Activated T-helper 9 cell treated with anti-CD3 and anti-CD28 coated beads, Interleukin-2, amount 50 U/mL, for 16 hours (primary cell): ENCODE results near the gene RPS3.

Experiments
- DNase-seq: peaks from one replicate; pipeline ENCODE4 v3.0.0-alpha.2; 2020; ENCODE audit warnings: low read depth

The RPS3 gene

DNA sequence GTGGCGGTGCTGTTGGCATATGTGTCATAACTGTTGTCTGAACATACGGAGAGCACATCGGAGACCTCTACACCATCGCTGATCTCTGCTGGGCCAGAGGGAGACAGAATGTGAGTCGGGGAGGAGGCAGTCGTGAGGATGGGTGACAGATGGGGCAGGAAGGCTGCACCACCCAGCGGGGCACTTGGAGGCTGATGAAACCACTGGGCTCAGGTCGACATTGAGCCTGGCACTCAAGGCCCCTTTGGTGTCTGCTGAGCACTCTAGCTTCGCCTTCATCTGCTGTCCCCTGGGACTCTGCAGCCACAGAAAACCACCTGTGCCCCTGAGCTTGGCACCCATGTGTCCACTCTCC lies 36.2 kb downstream of the RPS3 start:
- DNase-seq, result no peak

DNA sequence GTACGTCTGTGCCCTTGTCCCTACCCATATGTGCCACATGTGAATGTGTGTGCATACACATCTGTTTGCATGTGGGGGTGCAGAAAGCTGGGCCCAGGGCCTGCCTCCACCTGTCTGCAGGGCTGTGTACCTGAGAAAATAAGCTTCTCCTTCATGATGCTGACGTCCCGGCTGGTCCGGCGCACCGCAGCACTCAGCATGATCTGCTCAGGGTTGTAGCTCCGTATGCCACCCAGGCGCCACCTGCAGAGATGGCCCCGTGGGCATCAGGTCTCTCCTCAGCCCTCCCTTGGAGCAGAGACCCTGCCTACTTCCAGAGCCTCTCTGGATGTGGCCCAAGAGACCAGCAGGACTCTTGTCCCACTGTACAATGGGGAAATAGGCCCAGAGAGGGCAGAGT lies 37.5 kb downstream of the RPS3 start:
- no peak for DNase-seq

DNA sequence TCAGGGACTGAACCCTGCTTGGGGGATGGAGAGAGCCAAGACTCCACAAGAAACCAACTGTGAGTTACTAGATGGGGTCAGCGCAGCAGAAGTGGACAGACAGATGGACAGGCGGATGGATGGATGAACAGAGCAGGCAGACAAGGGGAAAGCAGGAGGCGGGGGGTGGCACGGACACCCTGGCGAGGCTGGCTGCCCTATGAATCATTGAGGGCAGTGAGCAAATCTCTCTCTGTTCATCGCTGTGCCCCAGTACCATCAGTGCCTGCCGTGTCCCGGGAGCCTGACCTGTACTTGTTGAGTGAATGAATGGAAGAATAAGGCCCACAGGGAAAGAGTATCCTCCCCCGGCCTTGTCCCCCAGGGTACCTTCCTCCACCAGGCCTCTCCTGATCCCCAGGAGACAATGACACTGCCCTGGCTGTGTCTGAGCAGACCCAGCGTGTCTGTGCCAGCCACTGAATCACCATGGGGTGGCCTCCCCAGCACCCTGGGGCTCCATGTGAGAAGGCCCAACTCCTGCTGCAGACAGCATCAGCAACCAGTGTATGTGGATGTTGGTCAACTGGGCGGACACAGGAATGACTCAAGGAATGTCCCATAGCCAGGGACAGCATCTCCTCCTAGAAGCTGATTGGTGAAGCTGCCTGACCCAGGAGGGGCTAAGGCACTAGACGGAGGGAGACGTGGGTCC lies 38.8 kb downstream of the RPS3 start:
- no peak for DNase-seq

DNA sequence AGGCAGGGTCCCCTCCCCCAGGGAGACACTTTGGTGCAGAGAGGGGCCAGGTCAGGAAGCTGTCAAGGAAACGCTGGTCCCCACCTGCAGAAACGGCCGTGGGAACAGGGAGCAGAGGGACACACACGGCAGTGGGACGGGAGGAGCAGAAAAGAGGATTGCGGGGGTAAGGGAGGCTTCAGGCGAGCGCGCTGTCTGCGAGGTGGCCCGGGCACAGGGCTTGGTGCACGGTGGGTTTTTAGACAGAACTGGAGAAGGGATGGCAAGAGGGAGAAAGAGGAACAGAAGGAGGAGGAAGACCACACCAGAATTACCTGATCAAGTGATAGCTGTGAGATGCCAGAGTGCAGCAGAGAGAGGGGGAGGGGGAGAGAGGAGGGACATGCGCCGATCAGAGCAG lies 39.7 kb downstream of the RPS3 start:
- no peak for DNase-seq

DNA sequence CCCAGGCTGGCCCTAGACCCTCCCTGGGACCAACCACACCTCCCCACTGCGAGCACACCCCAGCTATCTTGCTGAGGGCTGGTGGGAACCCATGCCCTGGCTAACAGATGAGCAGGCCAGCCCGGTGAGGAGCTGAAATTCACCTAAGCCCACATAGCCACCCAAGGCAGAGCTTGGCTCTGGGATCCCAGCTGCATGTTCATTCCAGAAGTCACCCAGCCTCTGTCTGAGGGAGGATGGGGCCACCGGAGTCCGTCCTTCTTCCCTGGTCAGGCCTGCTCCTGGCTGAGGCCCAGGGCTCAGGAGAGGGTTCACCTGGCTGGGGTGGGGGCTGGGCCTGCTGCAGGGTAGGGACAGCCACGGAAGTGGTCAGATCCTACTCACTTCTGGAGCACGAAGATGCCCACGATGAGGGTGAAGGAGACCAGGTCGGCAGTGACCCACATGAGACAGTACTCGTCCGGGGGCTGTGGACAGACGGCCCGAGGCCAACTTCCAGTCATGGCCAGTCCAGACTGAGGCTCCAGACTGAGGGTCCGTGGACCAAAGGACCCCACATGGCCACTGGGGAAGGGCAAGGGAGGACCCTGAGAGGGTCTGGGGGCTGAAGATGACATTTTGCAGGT lies 40.3 kb downstream of the RPS3 start:
- DNase-seq, result no peak

DNA sequence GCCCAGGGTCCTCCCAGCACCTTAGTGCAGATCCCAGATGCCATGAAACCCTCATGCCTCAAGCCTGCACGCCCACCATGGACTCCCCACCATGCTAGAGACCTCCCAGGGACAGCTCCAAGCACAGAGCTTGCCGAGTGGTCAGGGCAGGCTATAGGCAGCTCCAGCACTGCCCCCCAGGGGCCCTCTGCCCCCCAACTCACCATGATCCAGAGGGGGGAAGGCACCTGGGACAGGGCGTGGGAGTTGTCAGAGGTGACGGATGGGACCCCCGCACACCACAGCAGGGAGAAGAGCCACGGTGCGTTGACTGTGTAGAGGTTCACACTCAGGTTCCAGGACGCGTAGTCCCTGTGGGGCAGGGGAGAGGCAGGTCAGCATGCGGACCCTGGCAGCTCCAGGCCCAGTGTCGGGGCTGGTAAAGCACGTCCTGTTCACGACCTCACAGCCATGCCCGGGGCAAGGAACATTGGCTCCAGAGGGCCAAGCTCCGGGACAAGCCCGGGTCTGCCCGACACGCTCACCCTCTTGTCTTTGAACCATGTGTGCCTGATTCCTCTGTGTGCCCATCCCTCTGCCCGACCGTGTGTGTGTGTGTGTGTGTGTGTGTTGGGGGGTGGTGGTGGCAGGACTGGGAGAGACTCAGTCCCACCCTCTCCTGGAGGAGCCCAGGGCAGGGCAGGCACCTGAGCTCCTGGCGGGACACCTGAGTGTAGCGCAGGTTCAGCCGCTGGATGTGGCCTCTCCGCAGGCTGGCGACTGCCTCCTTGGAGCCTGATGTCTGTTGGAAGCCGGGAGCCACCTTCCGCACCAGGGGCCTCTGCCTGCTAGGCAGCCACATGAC lies 41.9 kb downstream of the RPS3 start:
- no peak for DNase-seq

DNA sequence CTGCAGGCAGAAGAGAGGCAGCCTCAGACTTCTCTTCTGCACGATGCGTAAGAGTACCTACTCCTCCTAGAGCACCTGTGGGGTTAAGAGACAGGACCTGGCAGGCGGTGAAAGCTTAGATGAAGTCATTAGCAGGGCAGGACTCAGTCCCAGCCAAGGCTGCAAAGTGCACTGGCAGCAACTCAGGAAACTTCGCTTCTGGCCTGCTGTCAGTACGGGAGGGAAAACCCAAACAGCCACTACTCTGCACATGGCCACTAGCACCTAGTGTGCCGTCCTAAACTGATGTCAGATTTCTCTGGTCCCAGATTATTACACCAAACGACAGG lies 42.5 kb downstream of the RPS3 start:
- no peak for DNase-seq

DNA sequence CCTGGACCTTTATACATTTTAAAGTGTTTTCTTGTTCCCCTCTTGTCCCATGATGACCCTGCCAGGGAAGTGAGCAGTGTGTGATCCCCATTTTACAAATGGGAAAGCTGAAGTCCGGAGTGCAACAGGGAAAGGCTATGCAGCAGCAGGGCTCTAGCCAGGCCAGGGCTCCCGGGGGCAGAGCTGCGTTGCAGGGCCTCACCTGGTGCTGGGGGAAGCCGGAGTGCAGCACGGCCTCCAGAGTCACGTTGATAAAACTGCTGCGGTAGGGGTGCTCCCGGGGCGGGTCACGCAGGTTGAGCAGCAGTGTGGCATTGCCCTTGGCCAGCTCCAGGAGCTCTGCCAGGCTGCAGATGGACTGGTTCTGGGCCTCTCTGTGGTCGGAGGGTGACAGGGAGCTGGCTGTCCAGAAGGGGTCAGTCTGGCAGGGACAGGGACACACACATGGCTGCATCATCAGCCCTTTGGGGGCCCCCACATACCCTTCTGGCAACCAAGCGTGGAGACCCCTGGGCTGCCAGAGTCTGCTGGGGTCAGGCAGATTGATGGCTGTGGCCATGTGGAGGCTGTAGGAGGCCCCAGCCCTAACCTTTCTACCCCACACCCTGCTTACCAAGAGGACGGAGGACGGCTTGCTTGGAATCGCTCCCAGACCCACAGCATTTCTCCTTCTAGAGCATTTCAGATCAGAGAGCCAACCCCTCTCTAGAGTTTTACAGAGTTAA lies 43.0 kb downstream of the RPS3 start:
- no peak for DNase-seq

DNA sequence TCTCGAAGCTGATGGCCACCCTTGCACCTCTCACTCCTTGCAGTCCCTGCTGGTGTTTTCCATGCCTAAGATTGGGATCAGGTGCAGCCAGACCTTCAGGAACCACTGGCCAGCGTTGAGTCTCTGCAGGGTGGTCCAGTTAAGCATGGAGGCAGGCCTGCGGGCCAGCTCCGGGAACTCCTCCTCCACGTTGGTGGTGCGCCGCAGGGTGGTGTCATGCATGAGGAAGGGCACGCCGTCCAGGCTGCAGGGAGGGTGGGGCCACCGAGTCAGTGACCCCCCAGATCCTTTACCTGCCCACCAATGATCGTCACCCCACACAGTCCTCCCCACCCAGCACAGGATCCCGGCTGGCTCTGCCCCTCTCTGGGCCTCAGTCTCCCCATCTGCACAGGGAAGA lies 43.7 kb downstream of the RPS3 start:
- no peak for DNase-seq

DNA sequence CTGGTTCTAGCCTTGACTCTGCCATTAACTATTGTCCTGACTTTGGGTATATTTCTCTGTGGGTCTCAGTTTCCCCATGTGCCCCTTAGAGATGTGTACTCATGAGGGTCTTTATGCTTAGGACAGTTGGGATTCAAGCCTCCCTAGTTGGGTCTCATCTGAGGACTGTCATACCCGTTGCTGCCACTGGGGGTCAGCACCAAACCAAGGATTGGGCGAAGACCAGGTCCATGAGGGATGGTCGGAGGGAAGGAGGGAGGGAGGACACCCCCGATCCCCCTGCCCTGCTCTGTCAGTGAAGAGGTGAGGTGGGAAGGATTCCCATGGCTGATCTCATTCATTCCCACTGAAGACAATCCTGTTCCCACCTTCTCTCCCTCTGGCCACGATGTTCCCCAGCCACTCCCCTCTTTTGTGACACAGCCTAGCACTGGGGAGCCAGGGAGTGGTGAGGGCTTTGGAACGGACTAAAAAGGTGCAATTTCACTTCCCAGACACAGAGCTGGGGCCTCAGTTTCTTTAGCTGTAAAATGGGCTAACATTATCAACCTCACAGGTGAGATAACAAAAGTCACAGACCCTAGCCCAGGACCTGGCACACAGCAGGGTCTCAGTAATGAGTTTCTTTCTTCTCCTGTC lies 46.1 kb downstream of the RPS3 start:
- DNase-seq, result peak; percentile 61

DNA sequence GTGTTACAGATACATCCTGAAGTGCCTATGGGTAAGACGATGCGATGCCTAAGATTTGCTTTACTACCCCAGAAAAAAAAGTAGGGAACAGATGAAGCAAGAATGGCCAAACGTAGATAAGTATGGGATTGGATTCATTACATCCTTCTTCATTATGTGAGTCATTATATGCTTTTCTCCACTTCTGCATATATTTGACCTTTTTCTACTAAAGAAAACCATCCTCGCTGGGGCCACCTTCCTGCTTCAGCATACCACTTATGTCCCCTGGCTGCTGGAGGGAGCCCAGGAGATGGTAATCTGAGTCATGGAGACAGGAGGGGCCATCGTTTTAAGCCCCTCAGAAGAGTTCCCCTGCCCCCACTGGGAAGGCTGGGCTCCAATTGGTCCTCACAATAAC lies 48.1 kb downstream of the RPS3 start:
- no peak for DNase-seq

DNA sequence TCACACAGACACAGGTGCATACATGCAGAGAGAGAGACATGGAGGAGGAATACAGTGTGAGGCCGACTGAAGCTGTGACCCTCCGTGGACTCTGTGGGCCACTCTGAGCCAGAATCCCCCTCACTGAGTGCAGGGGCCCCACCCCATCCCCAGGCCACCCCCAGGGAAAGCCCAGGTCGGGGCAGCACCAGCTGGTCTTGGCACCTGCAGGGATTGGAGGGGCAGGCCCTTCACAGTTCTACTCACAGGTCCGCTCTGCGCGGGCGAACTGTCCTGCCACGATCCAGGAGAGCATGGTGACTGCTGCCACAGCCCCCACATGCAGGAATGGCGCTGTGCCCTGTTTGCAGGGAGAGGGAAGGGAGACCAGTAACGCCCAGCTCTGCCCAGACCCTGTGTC lies 50.0 kb downstream of the RPS3 start:
- DNase-seq, result no peak

DNA sequence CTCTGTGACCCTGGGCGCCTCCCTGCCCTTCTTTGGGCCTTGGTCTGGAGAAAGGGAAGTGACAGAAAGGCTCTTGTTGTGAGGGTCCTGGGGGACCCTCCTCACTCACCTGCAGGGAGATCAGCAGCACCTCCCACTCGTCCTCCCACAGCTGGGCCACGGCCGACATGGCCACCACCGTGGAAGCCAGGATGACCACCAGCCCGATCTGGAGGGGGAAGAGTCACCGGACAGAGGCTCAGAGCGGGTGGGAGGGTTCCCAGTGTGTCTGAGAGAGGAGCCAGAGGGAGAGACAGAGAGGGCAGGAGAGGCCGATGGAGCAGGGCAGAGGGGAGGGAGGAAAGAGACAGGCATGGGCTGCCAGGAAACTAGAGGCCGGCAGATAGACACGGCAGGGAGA lies 50.5 kb downstream of the RPS3 start:
- DNase-seq, result no peak

DNA sequence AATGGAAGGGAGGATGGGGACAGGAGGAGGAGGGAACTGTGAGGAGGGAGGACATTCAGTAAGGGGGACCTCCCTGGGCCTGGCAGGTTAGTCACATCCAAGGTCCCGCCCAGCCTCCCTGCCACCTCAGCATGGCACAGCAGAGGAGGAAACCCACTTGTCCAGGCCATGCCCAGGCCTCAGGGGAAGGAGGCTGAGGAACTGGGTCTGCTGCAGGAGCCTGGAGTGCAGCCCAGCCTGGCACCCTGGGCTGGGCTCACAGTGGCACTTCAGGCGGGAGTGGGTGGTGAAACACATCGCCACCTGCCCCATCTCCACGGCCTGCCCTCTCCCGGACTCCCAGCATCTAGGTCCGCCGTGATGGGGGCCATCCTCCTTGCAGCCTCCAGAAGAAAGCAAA lies 50.9 kb downstream of the RPS3 start:
- DNase-seq, result no peak

DNA sequence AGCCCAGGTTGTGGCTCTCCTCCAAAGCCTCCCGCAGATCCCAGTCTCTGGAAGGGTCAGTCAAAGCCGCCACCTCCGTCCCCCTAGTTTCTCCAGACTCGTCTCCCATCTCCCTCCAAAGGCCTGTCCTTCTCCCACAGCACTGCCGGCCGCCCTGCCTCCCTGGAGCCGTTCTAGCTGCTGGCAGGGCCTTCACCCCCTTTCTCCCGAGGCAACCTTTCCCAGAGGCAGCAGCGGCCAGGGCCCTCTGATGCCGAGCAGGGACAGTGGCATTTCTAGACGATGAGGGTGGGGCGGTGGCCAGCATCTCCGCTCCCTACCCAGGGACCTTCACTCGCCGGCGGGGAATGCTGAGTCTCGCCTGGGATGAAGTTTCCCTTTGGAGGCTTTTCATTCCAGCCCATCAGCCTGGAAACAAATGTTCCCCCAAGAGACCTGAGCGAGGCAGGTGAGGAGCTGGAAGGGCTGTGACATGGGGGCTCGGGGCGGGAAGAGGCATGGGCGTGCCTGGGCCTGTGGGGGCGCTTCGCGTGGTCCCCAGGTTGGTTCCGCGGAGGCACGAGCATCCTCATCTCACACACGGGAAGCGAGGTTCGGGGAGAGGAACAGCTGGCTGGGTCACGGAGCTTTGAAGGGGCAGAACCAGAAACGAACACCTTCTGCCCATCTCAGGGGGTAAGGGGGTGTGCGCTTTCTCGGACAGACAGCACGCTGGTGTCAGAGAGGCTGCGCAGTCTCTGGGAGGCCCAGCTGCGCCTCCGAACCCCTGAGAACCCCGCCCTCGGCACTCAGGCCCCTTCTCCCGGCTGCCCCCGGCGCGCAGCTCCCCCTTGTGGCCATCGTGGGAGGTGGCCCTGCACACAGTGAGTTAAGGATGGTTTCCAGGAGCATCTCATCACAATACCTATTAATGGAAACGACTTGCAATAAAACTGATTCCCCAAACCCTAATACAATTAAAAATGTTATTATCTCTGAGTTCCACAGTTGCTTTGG lies 51.8 kb downstream of the RPS3 start:
- peak; percentile 25 for DNase-seq

DNA sequence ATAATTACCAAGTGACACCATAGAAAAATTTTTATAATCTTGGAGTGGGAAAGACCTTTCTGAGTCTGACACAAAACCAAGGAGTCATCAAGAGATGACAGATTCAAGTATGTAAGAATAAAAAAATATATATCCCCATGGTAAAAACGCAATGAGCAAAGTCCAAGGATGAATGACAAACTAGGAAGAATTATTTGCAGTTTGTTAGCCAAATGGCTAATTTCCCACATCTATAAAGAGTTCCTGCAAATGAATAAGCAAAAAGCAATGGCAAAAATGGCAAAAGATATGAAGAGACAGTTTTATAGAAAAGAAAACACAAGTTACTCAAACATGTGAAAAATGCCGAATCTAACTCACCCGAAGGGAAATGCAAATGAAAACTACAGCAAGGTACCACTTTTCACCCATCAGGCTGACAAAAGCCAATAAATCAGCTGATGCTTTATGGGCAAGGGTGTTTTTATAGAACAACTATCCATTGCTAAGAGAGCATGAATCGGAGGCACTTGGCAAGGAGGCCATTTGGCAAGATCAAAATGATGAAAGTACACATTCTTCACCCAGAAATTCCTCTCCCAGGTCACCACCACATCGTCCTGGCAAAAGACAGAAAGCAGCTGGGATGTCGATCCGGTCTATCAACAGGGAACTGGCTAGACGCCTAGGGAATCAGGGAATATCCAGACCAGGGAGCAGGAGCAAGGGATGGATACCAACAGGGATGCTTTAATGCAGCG lies 54.8 kb downstream of the RPS3 start:
- no peak for DNase-seq

DNA sequence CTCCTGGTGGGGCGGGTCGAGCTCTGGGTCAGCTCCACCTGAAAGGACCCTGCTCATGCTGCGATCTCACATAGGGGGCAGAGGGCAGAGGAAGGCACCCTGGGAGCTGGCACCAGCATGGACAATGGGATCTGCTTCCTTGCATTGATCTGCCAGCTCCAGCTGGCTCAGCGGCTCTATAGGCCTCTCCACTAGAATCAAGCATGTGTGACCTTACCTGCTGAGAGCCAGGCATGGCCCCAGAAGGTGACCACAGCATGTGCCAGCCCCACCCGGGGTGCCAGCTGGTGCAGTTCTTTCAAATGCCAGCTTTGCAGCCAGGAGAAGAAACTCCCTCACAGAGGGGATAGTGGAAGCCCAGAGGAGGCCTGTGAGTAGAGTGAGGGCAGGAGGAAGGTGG lies 55.7 kb downstream of the RPS3 start:
- DNase-seq, result no peak
